K562 (cell line): Measurements from ENCODE around the gene BSDC1. TPM values are rescaled to one million over a fixed set of nuclear protein-coding genes. Genes with fewer than 3 reads are reported as not detected.

Experiments used
- CBX8 ChIP-seq: fragments of 200-600 bp; sonication (generic); IDR thresholded peaks from 2 replicates; pipeline ENCODE4 v1.6.1; 2012; ENCODE audit warnings: borderline replicate concordance, mixed run types, low read depth, mild to moderate bottlenecking, moderate library complexity, mixed read lengths, low read length, control low read depth, inconsistent platforms; ENCODE audit not compliant: poor library complexity, severe bottlenecking; ENCODE audit errors: extremely low read depth
- FOXP1 ChIP-seq: sonication (generic); formaldehyde crosslinking; IDR thresholded peaks from 2 replicates; pipeline ENCODE4 v1.8.0; 2022; ENCODE audit warnings: mild to moderate bottlenecking, missing genetic modification reagents
- FUS ChIP-seq: fragments of 200-400 bp; formaldehyde crosslinking; optimal IDR thresholded peaks from 2 replicates; pipeline ENCODE3; 2017; ENCODE audit warnings: low read depth, low read length
- HNRNPL ChIP-seq: fragments of 200-400 bp; formaldehyde crosslinking; IDR thresholded peaks from 2 replicates; pipeline ENCODE4 v1.6.1; 2017; ENCODE audit warnings: low read depth, mild to moderate bottlenecking, low read length
- KAT7 ChIP-seq: sonication (generic); formaldehyde crosslinking; IDR thresholded peaks from 2 replicates; pipeline ENCODE4 v1.8.0; 2022; ENCODE audit warnings: missing genetic modification reagents, mild to moderate bottlenecking, borderline replicate concordance
- KLF13 ChIP-seq: fragments of 450-650 bp; IDR thresholded peaks from 2 replicates; pipeline ENCODE4 v1.6.1; 2016; ENCODE audit warnings: missing genetic modification characterization, low read depth, mild to moderate bottlenecking, missing compliant biosample characterization, moderate library complexity, borderline replicate concordance
- NR1H2 ChIP-seq: sonication (generic); formaldehyde crosslinking; IDR thresholded peaks from 2 replicates; pipeline ENCODE4 v1.4.0; 2020; ENCODE audit warnings: mild to moderate bottlenecking, missing genetic modification reagents
- POLR2A ChIP-seq: fragments of 450-650 bp; conservative IDR thresholded peaks from 2 replicates; pipeline ENCODE4 v1.6.1; 2016
- RBM25 ChIP-seq: fragments of 200-400 bp; formaldehyde crosslinking; IDR thresholded peaks from 2 replicates; pipeline ENCODE4 v1.6.1; 2018; ENCODE audit warnings: low read length, low read depth, moderate library complexity; ENCODE audit not compliant: severe bottlenecking
- TARDBP ChIP-seq: fragments of 450-650 bp; IDR thresholded peaks from 2 replicates; pipeline ENCODE4 v1.6.1; 2016
- ZFP30 ChIP-seq: fragments of 250-450 bp; sonication (Bioruptor Pico); IDR thresholded peaks from 2 replicates; pipeline ENCODE4 v1.8.0; 2022; ENCODE audit warnings: moderate library complexity, mild to moderate bottlenecking, inconsistent platforms, borderline replicate concordance
- ZNF263 ChIP-seq: sonication (generic); formaldehyde crosslinking; IDR thresholded peaks from 2 replicates; pipeline ENCODE4 v1.8.0; 2022; ENCODE audit warnings: mild to moderate bottlenecking, missing genetic modification reagents, borderline replicate concordance
- polyA plus RNA-seq, 8 experiments: library from polyadenylated mRNA; depleted of rRNA in 4 of 8; stranded (reverse) in 5 of 8; unstranded in 3 of 8; fragments of >200 nt; fragmentation: Nextera tagmentation in 2 of 8; fragmentation: Illumina TruSeq in 1 of 8; extraction: Ambion mirVana in 2 of 8; extraction: Trizol in 1 of 8; gene quantifications; 2 replicates each; pipeline versions ENCODE4 v1.2.1 to v1.2.3, GENCODE V29; 2011 to 2014; ENCODE audit warnings: inconsistent platforms in 1 of 8, missing spikeins in 1 of 8
- total RNA-seq, 7 experiments: library from RNA; depleted of rRNA in 6 of 7; stranded (reverse); fragments of >200 nt in 6 of 7; fragmentation: Illumina TruSeq in 2 of 7; extraction: Trizol in 2 of 7; gene quantifications; 2 replicates each; pipeline versions ENCODE4 v1.2.1 to v1.2.3, GENCODE V29; 2011 to 2021; ENCODE audit warnings: low replicate concordance in 1 of 7
- TF ChIP-seq, protein P1 (sequence below), 3 experiments: IDR thresholded peaks in 2 of 3; conservative IDR thresholded peaks in 1 of 3; 2 replicates each; pipeline ENCODE4 v1.5.1; 2011 to 2012; ENCODE audit warnings: low read length in 3 of 3, mild to moderate bottlenecking in 3 of 3, control low read depth in 2 of 3, improper control_type of control experiment in 1 of 3, inconsistent platforms in 1 of 3, low read depth in 1 of 3, mixed read lengths in 1 of 3, moderate library complexity in 1 of 3; ENCODE audit not compliant: insufficient read depth in 2 of 3
- TF ChIP-seq, protein P2 (sequence below), 2 experiments: fragments of 450-650 bp in 1 of 2; sonication (generic) in 1 of 2; formaldehyde crosslinking in 1 of 2; IDR thresholded peaks in 1 of 2; conservative IDR thresholded peaks in 1 of 2; 2 replicates each; pipeline versions ENCODE4 v1.6.1 to v1.8.1; 2016 to 2023; ENCODE audit warnings: mild to moderate bottlenecking in 2 of 2, moderate library complexity in 2 of 2, inconsistent platforms in 1 of 2, missing genetic modification reagents in 1 of 2
- TF ChIP-seq, protein P3 (sequence below): fragments of 450-650 bp; IDR thresholded peaks from 2 replicates; pipeline ENCODE4 v1.6.1; 2018; ENCODE audit not compliant: partially characterized antibody
- TF ChIP-seq, protein P4 (sequence below): fragments of 450-650 bp; IDR thresholded peaks from 2 replicates; pipeline ENCODE4 v1.6.1; 2016; ENCODE audit warnings: borderline replicate concordance

BSDC1 gene
- total and polyA plus RNA-seq, 9 of the 15 experiments (the other 6 are each of a cell fraction or from before 2014, with no cell fraction given), result 10.2 to 96.8 (median 73.1) TPM

- TF ChIP-seq, protein P1, sequence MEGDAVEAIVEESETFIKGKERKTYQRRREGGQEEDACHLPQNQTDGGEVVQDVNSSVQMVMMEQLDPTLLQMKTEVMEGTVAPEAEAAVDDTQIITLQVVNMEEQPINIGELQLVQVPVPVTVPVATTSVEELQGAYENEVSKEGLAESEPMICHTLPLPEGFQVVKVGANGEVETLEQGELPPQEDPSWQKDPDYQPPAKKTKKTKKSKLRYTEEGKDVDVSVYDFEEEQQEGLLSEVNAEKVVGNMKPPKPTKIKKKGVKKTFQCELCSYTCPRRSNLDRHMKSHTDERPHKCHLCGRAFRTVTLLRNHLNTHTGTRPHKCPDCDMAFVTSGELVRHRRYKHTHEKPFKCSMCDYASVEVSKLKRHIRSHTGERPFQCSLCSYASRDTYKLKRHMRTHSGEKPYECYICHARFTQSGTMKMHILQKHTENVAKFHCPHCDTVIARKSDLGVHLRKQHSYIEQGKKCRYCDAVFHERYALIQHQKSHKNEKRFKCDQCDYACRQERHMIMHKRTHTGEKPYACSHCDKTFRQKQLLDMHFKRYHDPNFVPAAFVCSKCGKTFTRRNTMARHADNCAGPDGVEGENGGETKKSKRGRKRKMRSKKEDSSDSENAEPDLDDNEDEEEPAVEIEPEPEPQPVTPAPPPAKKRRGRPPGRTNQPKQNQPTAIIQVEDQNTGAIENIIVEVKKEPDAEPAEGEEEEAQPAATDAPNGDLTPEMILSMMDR (IDR thresholded peaks at IDR 0.05 in 2 of 3, conservative IDR thresholded peaks at IDR 0.05 in 1 of 3; ENCODE audit: insufficient read depth in 2 of 3, low read depth in 1 of 3, low read length in 3 of 3), result peak in 2 of 3 experiments; percentile 34 to 49; a peak in 5 of 6 replicates
- TF ChIP-seq, protein P2, sequence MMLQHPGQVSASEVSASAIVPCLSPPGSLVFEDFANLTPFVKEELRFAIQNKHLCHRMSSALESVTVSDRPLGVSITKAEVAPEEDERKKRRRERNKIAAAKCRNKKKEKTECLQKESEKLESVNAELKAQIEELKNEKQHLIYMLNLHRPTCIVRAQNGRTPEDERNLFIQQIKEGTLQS (IDR thresholded peaks at IDR 0.05), result no peak
- TF ChIP-seq, protein P2 (CRISPR knock-in tag; conservative IDR thresholded peaks at IDR 0.05), result no peak
- TF ChIP-seq KAT7 (CRISPR knock-in tag) (peak; percentile 38; the same call in 1 of the 2 replicates), NR1H2 (peak; percentile 61; the same call in 1 of the 2 replicates), ZNF263 (0 out of 2 replicates have a peak, but pooled peaks have one; percentile 26), POLR2A (peak; percentile 76), CBX8 (no peak), TARDBP (peak; percentile 77; the same call in 1 of the 2 replicates), FUS (peak; percentile 80), KLF13 (tag) (peak; percentile 44; the same call in 1 of the 2 replicates), ZFP30 (CRISPR knock-in tag) (no peak), RBM25 (peak; percentile 28), FOXP1 (no peak; the same call in 1 of the 2 replicates), HNRNPL (peak; percentile 82; the same call in 1 of the 2 replicates)
- TF ChIP-seq, protein P3, sequence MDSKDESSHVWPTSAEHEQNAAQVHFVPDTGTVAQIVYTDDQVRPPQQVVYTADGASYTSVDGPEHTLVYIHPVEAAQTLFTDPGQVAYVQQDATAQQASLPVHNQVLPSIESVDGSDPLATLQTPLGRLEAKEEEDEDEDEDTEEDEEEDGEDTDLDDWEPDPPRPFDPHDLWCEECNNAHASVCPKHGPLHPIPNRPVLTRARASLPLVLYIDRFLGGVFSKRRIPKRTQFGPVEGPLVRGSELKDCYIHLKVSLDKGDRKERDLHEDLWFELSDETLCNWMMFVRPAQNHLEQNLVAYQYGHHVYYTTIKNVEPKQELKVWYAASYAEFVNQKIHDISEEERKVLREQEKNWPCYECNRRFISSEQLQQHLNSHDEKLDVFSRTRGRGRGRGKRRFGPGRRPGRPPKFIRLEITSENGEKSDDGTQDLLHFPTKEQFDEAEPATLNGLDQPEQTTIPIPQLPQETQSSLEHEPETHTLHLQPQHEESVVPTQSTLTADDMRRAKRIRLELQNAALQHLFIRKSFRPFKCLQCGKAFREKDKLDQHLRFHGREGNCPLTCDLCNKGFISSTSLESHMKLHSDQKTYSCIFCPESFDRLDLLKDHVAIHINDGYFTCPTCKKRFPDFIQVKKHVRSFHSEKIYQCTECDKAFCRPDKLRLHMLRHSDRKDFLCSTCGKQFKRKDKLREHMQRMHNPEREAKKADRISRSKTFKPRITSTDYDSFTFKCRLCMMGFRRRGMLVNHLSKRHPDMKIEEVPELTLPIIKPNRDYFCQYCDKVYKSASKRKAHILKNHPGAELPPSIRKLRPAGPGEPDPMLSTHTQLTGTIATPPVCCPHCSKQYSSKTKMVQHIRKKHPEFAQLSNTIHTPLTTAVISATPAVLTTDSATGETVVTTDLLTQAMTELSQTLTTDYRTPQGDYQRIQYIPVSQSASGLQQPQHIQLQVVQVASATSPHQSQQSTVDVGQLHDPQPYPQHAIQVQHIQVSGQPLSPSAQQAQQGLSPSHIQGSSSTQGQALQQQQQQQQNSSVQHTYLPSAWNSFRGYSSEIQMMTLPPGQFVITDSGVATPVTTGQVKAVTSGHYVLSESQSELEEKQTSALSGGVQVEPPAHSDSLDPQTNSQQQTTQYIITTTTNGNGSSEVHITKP, result no peak
- TF ChIP-seq, protein P4, sequence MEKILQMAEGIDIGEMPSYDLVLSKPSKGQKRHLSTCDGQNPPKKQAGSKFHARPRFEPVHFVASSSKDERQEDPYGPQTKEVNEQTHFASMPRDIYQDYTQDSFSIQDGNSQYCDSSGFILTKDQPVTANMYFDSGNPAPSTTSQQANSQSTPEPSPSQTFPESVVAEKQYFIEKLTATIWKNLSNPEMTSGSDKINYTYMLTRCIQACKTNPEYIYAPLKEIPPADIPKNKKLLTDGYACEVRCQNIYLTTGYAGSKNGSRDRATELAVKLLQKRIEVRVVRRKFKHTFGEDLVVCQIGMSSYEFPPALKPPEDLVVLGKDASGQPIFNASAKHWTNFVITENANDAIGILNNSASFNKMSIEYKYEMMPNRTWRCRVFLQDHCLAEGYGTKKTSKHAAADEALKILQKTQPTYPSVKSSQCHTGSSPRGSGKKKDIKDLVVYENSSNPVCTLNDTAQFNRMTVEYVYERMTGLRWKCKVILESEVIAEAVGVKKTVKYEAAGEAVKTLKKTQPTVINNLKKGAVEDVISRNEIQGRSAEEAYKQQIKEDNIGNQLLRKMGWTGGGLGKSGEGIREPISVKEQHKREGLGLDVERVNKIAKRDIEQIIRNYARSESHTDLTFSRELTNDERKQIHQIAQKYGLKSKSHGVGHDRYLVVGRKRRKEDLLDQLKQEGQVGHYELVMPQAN, result peak; percentile 22; the same call in 1 of the 2 replicates
Measured at GRCh38 chr1:32351399-32352238, 42.6 kb downstream of the BSDC1 start (continued).
